ENCODE measurements around the gene RTN4RL1. TPM values are rescaled to one million over a fixed set of nuclear protein-coding genes. Genes with fewer than 3 reads are reported as not detected.

Gene RTN4RL1
- total RNA-seq, 1 donor from 2014 or later = 1.8 TPM

- DNase-seq = no peak
Observed at GRCh38 chr17:1918346-1919162, 106.6 kb downstream of the RTN4RL1 start.

DNA sequence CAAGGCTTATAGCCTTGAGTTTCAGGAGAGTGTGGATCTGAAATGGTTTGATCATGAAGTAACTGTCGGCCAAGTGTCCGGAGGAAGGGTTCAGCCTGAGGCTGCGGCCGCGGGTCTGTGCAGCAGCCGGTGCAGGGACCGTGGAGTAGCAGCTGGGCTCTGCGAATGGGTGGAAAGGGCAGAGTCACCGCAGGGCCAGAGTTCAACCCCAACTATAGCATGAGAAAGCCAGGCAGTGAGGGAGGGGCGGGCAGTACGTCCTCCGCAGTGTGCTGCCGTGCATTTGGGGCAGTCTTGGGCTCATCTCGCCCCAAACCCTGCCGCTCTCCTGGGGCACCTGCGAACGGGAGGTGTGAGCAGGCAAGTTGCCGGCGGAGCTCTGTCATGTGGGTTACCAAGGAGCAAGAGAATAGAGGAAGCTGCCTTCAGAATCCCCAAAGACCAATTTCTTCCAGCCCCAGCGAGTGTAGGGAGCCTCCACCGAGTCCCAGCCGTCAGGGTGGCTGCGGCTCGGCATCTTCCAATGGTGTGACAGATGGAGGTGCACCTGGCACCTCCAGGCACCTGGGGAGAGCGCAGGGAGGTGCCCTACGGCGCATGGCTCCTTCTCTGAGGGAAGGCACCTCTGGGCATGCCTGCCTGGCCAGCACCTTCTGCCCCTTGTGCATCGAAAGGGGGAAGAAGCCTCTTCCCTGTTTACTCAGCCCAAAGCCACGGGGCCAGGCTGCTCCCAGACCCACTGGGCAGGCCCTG is 108.0 kb downstream of the RTN4RL1 start:
- DNase-seq = no peak

DNA sequence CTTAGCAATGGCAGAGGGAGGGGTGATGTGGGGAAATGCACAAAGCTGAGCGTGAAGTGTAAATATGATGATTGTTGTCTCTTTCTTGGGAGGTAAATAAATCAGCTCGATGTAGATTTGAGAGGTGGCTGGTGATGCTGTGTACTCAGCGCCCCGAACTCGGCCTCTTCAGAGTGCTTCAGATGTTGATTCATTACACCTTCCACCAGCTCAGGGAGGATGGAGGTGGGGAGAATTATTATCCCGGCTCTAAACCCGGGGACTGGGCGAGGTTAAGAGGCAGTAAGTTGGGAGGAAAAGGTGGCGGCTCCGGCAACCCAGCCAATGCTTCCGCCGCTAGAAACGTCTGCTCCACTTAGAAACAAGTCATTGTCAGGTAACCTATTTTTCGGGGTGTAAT is 108.8 kb downstream of the RTN4RL1 start:
- no peak for DNase-seq

DNA sequence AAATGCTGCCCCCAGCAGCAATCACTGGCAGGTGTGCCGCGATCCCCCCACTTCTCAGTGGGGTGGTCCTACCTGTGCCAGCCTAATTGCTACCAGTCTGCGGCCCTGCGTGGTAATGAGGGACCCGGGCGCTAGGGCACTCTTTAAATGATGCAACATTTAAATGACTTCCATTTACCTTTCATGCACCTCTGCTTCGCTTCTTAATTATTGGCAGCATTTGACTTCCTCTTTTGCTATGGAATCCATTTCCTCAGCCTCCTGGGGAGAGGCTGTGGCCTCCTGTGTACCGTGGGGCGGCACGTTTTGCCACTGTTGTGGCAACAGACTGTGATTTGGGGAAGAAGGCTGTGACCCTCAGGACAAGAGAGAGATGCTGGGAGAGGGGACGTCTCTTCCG is 109.2 kb downstream of the RTN4RL1 start:
- no peak for DNase-seq

DNA sequence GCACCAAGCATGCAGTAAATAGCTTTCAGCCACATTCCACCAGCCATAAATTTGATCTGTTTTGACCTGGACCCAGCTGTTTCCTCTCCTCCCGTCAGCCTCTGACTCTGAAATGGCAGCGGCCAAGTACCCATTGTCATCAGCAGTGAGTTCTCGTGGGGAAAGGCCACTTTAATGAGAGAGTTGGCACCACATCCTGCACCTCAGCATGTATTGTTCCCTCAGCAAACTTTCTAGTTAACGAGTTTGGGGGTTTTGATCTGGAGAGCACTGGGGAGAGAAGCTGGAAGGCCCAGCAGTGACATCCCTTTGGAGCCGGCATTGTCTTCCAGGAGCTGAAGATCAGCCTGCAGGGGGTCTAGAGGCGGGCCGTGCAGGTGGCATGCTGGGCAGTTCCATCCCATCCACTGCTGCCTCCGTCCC is 110.5 kb downstream of the RTN4RL1 start:
- no peak for DNase-seq

- no peak for DNase-seq
Observed at GRCh38 chr17:1913702-1914101, 111.4 kb downstream of the RTN4RL1 start.

DNA sequence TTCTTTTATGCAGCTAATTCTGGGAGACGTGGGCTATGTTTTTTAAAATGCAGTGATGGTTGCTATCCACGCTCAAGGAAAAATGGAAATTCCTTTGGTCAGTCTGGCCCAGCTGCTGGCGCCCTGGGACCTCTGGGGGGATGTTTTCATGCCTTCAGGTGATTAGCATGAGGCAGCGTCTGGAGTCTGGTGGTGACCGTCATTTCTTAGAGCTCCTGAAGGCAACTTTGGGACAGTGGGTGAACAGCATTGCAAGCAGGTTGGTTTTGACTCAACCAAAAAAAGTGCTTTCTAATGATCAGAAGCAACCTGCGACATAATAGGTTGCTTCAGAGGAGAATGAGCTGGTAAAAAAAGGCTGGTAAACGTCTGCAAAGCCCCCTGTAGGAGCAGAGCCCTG is 113.0 kb downstream of the RTN4RL1 start:
- no peak for DNase-seq

- DNase-seq = no peak
Observed at GRCh38 chr17:1909985-1910384, 115.1 kb downstream of the RTN4RL1 start.

- DNase-seq = peak; percentile 92
Observed at GRCh38 chr17:1908699-1909309, 116.3 kb downstream of the RTN4RL1 start.

DNA sequence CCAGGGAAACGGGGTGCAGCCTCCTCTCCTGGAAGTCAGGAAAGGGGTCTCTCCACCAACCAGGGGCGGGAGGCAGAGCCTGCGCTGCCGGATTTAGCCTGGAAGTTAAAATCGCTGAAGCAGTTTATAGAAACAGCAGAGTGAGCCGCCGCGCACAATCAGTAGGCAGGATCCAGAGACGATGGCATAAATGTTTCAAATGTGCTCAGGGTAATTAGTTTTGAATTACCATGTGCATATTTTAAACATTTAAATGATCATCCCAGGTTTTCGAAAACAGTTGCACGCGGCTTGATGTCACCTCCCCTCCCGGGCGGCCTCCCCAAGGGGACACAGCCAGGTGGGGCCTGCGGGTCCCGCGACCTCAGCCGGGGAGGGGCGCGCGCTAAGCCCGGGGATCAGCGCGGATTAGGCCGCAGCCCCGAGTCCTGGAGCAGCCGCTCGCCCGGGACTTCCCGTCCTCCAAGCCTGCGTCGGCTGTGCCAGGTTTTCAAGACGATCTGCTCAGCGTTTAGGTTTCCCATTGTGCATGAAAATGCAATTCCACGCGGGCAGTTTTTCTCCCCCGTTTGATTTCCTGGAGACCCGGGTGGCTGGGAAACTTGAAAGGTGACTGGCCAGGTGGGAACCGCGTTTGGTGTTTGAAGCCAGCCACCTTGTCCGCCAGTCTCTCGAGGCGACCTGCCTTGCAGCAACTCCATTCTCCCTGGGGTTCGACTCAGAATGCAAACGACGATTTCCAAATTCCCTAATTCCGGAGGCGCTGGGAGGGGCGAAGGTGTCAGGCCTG is 117.0 kb downstream of the RTN4RL1 start:
- peak; percentile 82 for DNase-seq

DNA sequence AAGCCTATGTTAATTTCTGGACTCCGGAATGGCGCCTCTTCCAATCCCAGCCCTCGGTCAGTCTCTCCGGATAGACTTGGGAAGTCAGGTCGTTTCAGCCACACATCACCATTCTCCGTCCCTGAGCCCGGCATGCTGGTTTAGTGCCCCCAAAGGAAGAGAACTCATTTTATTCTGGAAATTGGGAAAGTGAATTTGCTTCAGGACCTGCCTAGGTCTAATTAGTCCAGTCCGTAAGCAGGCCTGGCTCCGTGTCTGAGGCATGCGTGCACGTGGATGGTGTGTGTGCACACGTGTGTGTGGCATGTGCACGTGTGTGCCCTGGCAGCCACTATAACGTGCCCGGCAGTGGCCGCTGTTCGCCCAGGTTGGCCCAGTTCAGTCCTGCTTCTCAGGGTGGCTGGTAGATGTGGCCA is 117.9 kb downstream of the RTN4RL1 start:
- DNase-seq = no peak

DNA sequence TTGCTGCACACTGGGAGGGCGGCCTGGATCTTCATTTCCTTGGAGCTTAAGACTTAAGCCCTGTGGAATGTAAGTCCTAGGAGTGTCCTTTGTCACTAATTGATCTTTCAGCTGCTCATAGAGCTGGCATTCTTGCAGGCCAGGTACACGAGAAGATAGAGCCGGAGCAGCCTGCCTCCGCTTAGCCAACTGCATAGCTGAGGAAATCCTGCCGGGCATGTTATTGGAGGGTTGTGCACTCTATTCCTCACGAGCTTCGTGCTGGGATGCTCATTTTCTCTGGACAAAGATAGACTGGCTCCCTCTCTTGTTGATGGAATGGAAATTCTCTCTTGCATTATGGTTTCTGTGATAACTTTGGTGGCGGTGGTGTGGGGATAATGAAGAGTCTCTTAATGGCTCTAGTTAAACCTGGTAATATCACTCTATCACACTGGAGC is 118.5 kb downstream of the RTN4RL1 start:
- peak; percentile 58 for DNase-seq

DNA sequence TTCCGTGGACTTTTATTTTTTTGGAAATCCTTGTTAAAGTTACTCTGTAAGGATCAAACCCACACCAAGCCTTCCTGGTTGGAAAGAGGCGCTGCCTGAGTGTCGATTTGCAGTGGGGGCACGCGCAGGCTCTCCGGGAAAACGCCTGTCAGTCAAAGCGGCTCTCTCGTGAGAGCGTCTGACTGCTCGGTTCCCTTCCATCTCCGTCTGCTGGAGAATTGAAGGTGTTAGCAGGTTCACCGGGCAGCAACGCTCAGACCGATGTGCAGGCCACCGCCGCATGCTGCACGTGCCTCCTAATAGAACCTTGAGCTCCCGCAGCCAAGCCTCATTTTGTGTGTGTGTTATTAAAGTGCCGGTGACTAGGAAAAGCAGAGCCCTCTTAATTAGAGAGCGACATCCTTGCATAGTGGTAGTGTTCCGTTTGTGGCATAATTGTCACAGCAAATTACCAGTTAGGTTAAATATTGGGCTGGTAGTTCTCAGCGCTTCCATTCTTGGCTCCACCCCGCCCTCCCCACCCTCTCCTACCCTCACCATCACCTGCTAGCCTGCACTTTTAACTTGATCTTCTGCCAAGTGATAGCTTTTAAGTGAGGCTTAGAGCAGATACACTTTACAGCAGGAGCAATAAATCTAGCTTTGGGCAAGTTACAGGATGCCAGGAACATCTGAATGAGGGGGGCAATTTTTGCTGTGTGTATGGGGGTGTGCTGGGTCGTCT is 119.8 kb downstream of the RTN4RL1 start:
- peak; percentile 64 for DNase-seq

- peak; percentile 47 for DNase-seq
Observed at GRCh38 chr17:1904273-1905182, 120.6 kb downstream of the RTN4RL1 start.

- DNase-seq = no peak
Observed at GRCh38 chr17:1899403-1900000, 125.6 kb downstream of the RTN4RL1 start.

- DNase-seq = no peak
Observed at GRCh38 chr17:1898872-1899271, 126.3 kb downstream of the RTN4RL1 start.

GRCh38 chr17:1898332-1898731 is 126.8 kb downstream of the RTN4RL1 start:
- DNase-seq = no peak

- DNase-seq = no peak
Observed at GRCh38 chr17:1897105-1897656, 128.0 kb downstream of the RTN4RL1 start.

- DNase-seq = no peak
Observed at GRCh38 chr17:1896243-1897104, 128.7 kb downstream of the RTN4RL1 start.

Measured in tongue (tissue), 2 donors.